ENCODE results near the gene KLHL29.

Gene KLHL29

GRCh38 chr2:23550553-23550952, 165.6 kb downstream of the KLHL29 start:
- DNase-seq (ENCODE audit: low read depth) = no peak

- DNase-seq (ENCODE audit: low read depth) = no peak
These were observed 166.9 kb downstream of the KLHL29 start for GRCh38 chr2:23551875-23552274.

- DNase-seq (ENCODE audit: low read depth) = no peak
These were observed 168.6 kb downstream of the KLHL29 start for GRCh38 chr2:23553561-23553960.

GRCh38 chr2:23554054-23554697, 169.2 kb downstream of the KLHL29 start:
- no peak for DNase-seq (ENCODE audit: low read depth)

- no peak for DNase-seq (ENCODE audit: low read depth)
These were observed 171.0 kb downstream of the KLHL29 start for GRCh38 chr2:23555944-23556343.

GRCh38 chr2:23556929-23557328, 171.9 kb downstream of the KLHL29 start:
- no peak for DNase-seq (ENCODE audit: low read depth)

GRCh38 chr2:23557455-23557854, 172.5 kb downstream of the KLHL29 start:
- DNase-seq (ENCODE audit: low read depth) = no peak

GRCh38 chr2:23559561-23560239, 174.7 kb downstream of the KLHL29 start:
- DNase-seq (ENCODE audit: low read depth) = no peak

- DNase-seq (ENCODE audit: low read depth) = peak; percentile 53
These were observed 176.1 kb downstream of the KLHL29 start for GRCh38 chr2:23561088-23561487.

- no peak for DNase-seq (ENCODE audit: low read depth)
These were observed 176.6 kb downstream of the KLHL29 start for GRCh38 chr2:23561544-23561943.

GRCh38 chr2:23562143-23562542, 177.2 kb downstream of the KLHL29 start:
- no peak for DNase-seq (ENCODE audit: low read depth)

- no peak for DNase-seq (ENCODE audit: low read depth)
These were observed 178.2 kb downstream of the KLHL29 start for GRCh38 chr2:23563151-23563550.

GRCh38 chr2:23563673-23564614, 179.0 kb downstream of the KLHL29 start:
- no peak for DNase-seq (ENCODE audit: low read depth)

GRCh38 chr2:23564615-23564960, 179.6 kb downstream of the KLHL29 start:
- no peak for DNase-seq (ENCODE audit: low read depth)

GRCh38 chr2:23565374-23565773, 180.4 kb downstream of the KLHL29 start:
- DNase-seq (ENCODE audit: low read depth) = no peak

- DNase-seq (ENCODE audit: low read depth) = no peak
These were observed 180.8 kb downstream of the KLHL29 start for GRCh38 chr2:23565814-23566213.

- peak; percentile 21 for DNase-seq (ENCODE audit: low read depth)
These were observed 181.5 kb downstream of the KLHL29 start for GRCh38 chr2:23566241-23567142.

GRCh38 chr2:23567161-23567756, 182.3 kb downstream of the KLHL29 start:
- peak; percentile 41 for DNase-seq (ENCODE audit: low read depth)

GRCh38 chr2:23568211-23568610, 183.2 kb downstream of the KLHL29 start:
- no peak for DNase-seq (ENCODE audit: low read depth)

GRCh38 chr2:23568626-23569190, 183.7 kb downstream of the KLHL29 start:
- no peak for DNase-seq (ENCODE audit: low read depth)

- no peak for DNase-seq (ENCODE audit: low read depth)
These were observed 184.9 kb downstream of the KLHL29 start for GRCh38 chr2:23569761-23570365.
